ENCODE measurements around the gene CDX2. TPM values are rescaled to one million over a fixed set of nuclear protein-coding genes. Genes with fewer than 3 reads are reported as not detected.

Gene CDX2
- total RNA-seq, 4 donors from 2014 or later = 0.56 TPM; not detected in 3

GRCh38 chr13:27973961-27974662 is 5.0 kb upstream of the CDX2 start:
- Histone ChIP-seq H3K4me1 (peaks cover 0 to 10% of the 10 kb centered on the region in 2 donors), H3K4me3 (no peak overlapping the region), H3K36me3 (no peaks in the 10 kb centered on the region), H3K9me3 (no peaks in the 10 kb centered on the region), H3K27ac (no peak overlapping the region), H3K27me3 (peaks cover 89 to 92% (median 90%) of the 10 kb centered on the region in 3 donors)
- TF ChIP-seq CTCF (IDR thresholded peaks at IDR 0.05 in 4 of 5, conservative IDR thresholded peaks at IDR 0.05 in 1 of 5) = no peak
- no peak for TF ChIP-seq POLR2A (IDR thresholded peaks at IDR 0.05)
- ATAC-seq = no peak
- in situ Hi-C loops (cut with MboI; ENCODE audit: low sequenced_read_pairs in 4 of 4) (no loop called here), intact Hi-C loops (cut with DNase I; ENCODE audit: low total_unique reads) (no loop called here)
- DNase-seq = no peak

- intact Hi-C loops (cut with DNase I; ENCODE audit: low total_unique reads) = no loop called here
- in situ Hi-C loops (cut with MboI; ENCODE audit: low sequenced_read_pairs in 4 of 4) = no loop called here
- Histone ChIP-seq H3K4me3 (no peak overlapping the region), H3K9me3 (no peaks in the 10 kb centered on the region), H3K4me1 (peaks cover 0 to 14% of the 10 kb centered on the region in 2 donors), H3K36me3 (no peaks in the 10 kb centered on the region), H3K27me3 (peaks cover 91 to 94% (median 91%) of the 10 kb centered on the region in 3 donors), H3K27ac (no peak overlapping the region)
- TF ChIP-seq POLR2A (IDR thresholded peaks at IDR 0.05) = no peak
- TF ChIP-seq CTCF (IDR thresholded peaks at IDR 0.05 in 4 of 5, conservative IDR thresholded peaks at IDR 0.05 in 1 of 5) = no peak
- DNase-seq (no peak), ATAC-seq (no peak)
Observed at GRCh38 chr13:27973291-27973690, 4.2 kb upstream of the CDX2 start.

GRCh38 chr13:27972478-27972820 is 3.3 kb upstream of the CDX2 start:
- Histone ChIP-seq H3K4me1 (peaks cover 0 to 10% of the 10 kb centered on the region in 2 donors), H3K4me3 (no peak overlapping the region), H3K27ac (no peak overlapping the region), H3K27me3 (peaks cover 91 to 95% (median 94%) of the 10 kb centered on the region in 3 donors), H3K9me3 (no peaks in the 10 kb centered on the region), H3K36me3 (no peaks in the 10 kb centered on the region)
- no peak for TF ChIP-seq POLR2A (IDR thresholded peaks at IDR 0.05)
- TF ChIP-seq CTCF (IDR thresholded peaks at IDR 0.05 in 4 of 5, conservative IDR thresholded peaks at IDR 0.05 in 1 of 5) = no peak
- DNase-seq (no peak), ATAC-seq (no peak)
- intact Hi-C loops (cut with DNase I; ENCODE audit: low total_unique reads) = no loop called here
- in situ Hi-C loops (cut with MboI; ENCODE audit: low sequenced_read_pairs in 4 of 4) = no loop called here

- no peaks in the 10 kb centered on the region for H3K9me3 ChIP-seq
- no peak overlapping the region for H3K27ac ChIP-seq
- TF ChIP-seq CTCF (IDR thresholded peaks at IDR 0.05 in 4 of 5, conservative IDR thresholded peaks at IDR 0.05 in 1 of 5) = no peak
- TF ChIP-seq POLR2A (IDR thresholded peaks at IDR 0.05) = no peak
- DNase-seq = no peak
- no peak overlapping the region for H3K4me3 ChIP-seq
- peaks cover 94 to 95% (median 94%) of the 10 kb centered on the region in 3 donors for H3K27me3 ChIP-seq
- ATAC-seq = no peak
- intact Hi-C loops (cut with DNase I; ENCODE audit: low total_unique reads) = no loop called here
- H3K36me3 ChIP-seq = no peaks in the 10 kb centered on the region
- in situ Hi-C loops (cut with MboI; ENCODE audit: low sequenced_read_pairs in 4 of 4) = no loop called here
- H3K4me1 ChIP-seq = peaks cover 0 to 9% of the 10 kb centered on the region in 2 donors
Observed at GRCh38 chr13:27971776-27972477, 2.8 kb upstream of the CDX2 start.
